Psoas muscle (tissue), 8 donors: ENCODE data around the gene CALCOCO2. TPM values are rescaled to one million over a fixed set of nuclear protein-coding genes. Genes with fewer than 3 reads are reported as not detected.

Experiments used
- ATAC-seq, 4 donors: fragments of 200-7000 bp; cut with Tn5 transposase; one replicate each; pipeline ENCODE4 v1.9.1; 2020; ENCODE audit warnings: moderate library complexity in 3 of 4, mild to moderate bottlenecking in 2 of 4
- DNase-seq, 2 donors: peaks; one replicate each; pipeline ENCODE4 v3.0.0-alpha.2; 2020
- H3K27ac ChIP-seq: fragments of 200-600 bp; one replicate; pipeline ENCODE4 v1.8.0; 2022
- H3K27me3 ChIP-seq, 3 donors: fragments of 200-600 bp in 1 of 3; one replicate each; pipeline versions ENCODE4 v1.6.1 to v1.8.0; 2013 to 2022; ENCODE audit warnings: low read length in 2 of 3, mild to moderate bottlenecking in 2 of 3, moderate library complexity in 1 of 3; ENCODE audit not compliant: insufficient read depth in 3 of 3
- H3K36me3 ChIP-seq, 2 donors: fragments of 200-600 bp in 1 of 2; one replicate each; pipeline versions ENCODE4 v1.6.1 to v1.8.0; 2013 to 2022; ENCODE audit warnings: low read depth in 1 of 2, mild to moderate bottlenecking in 1 of 2, moderate library complexity in 1 of 2; ENCODE audit not compliant: insufficient read depth in 1 of 2
- H3K4me1 ChIP-seq: fragments of 200-600 bp; one replicate; pipeline ENCODE4 v1.8.0; 2022
- H3K4me3 ChIP-seq: fragments of 200-600 bp; one replicate; pipeline ENCODE4 v1.8.0; 2022; ENCODE audit warnings: mild to moderate bottlenecking
- H3K9me3 ChIP-seq: fragments of 200-600 bp; one replicate; pipeline ENCODE4 v1.8.0; 2022
- WGBS, 3 donors: extraction: QIAGEN DNeasy Blood & Tissue Kit; methylation state at CpG; one replicate each; pipeline versions ENCODE4 v1.1.6 to v1.1.7; 2013; 5-methylcytosine and 5-hydroxymethylcytosine counted together
- intact Hi-C, 2 donors: fragments of 100-400 bp; cut with DNase I; formaldehyde crosslinking; loops; one replicate each; pipeline versions ENCODE4 v1.11.0 to v1.14.2; 2022
- polyA plus RNA-seq, 3 donors: library from polyadenylated mRNA; stranded (reverse); fragments of 200-250 nt; gene quantifications; one replicate each; pipeline ENCODE4 v1.2.3, GENCODE V29; 2013
- total RNA-seq, 4 donors: library from RNA; stranded (reverse); fragmentation: NEBNext Ultra II Directional in 2 of 4; extraction: Animal tissue kit (Norgen Biotek cat#: 25700) in 2 of 4; gene quantifications; one replicate each; pipeline versions ENCODE4 v1.2.1 to v1.2.4, GENCODE V29; 2021 to 2023
- TF ChIP-seq, protein P1 (sequence below): fragments of 200-600 bp; IDR thresholded peaks from one replicate; pipeline ENCODE4 v1.8.0; 2022; ENCODE audit warnings: antibody characterized with exemption
- donor health status: healthy with polysubstance abuse.
- donor health status: DM: no; HTN: no; CAD: no; lungs with moderate emphysema.
- donor health status: Bipolar disorder and iron deficiency.
- donor health status: healthy.
- donor health status: DM: yes; HTN: yes; CAD: no.
- donor health status: DM: no; HTN: no; CAD: no.
- donor health status: DM: no; HTN: no; CAD: no.
- donor health status: DM: yes; HTN: yes; CAD: no.

The CALCOCO2 gene
- total and polyA plus RNA-seq, 7 donors = 87.2 to 212 (median 172) TPM

DNA sequence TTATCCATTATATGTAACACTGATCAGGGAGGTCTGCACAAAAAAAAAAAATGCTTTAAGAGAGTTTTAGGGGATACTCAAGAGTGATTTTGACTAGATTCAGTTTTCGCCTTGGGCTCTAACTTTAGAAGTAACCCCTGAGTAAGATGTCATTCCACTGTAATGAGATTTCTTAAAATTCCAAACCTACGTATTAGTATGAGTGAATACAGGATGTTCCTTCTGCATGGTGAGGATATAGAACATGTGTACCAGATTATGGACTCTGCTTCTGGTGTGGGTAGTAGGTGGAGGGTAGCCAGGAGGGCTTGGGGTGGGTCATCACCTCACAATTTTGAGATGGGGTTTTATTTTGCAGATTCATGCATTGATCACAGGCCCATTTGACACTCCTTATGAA, 81.6 kb downstream of the CALCOCO2 start:
- Histone ChIP-seq H3K36me3 (peaks cover 14 to 68% of the 10 kb centered on the region in 2 donors), H3K4me3 (no peak overlapping the region), H3K4me1 (peaks cover 18% of the 10 kb centered on the region), H3K27ac (no peak overlapping the region), H3K9me3 (no peaks in the 10 kb centered on the region), H3K27me3 (no peaks in the 10 kb centered on the region)
- intact Hi-C loops = no loop called here
- TF ChIP-seq, protein P1, sequence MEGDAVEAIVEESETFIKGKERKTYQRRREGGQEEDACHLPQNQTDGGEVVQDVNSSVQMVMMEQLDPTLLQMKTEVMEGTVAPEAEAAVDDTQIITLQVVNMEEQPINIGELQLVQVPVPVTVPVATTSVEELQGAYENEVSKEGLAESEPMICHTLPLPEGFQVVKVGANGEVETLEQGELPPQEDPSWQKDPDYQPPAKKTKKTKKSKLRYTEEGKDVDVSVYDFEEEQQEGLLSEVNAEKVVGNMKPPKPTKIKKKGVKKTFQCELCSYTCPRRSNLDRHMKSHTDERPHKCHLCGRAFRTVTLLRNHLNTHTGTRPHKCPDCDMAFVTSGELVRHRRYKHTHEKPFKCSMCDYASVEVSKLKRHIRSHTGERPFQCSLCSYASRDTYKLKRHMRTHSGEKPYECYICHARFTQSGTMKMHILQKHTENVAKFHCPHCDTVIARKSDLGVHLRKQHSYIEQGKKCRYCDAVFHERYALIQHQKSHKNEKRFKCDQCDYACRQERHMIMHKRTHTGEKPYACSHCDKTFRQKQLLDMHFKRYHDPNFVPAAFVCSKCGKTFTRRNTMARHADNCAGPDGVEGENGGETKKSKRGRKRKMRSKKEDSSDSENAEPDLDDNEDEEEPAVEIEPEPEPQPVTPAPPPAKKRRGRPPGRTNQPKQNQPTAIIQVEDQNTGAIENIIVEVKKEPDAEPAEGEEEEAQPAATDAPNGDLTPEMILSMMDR = no peak
- WGBS, 3 donors = 94 to 97% (median 94%) methylated on average over 2 of the region's 2 CpGs
- ATAC-seq = no peak
- DNase-seq = no peak

Other genes with a start within 250 kb of the CALCOCO2 start
- gene HOXB3, start 240.8 kb upstream of the CALCOCO2 start, total RNA-seq = 1 to 10 TPM; 1.5 to 8.8 (median 1.9) TPM
- gene HOXB3, start 240.8 kb upstream of the CALCOCO2 start, polyA plus RNA-seq = 1 to 10 TPM in 2 of 3 donors, under 1 TPM in 1; 0.96 to 1.5 (median 1.4) TPM
- gene HOXB5, start 237.3 kb upstream of the CALCOCO2 start, total RNA-seq = under 1 TPM in 3 of 4 donors, not detected in 1; 0.17 to 0.71 (median 0.24) TPM
- gene HOXB5, start 237.3 kb upstream of the CALCOCO2 start, polyA plus RNA-seq = under 1 TPM; 0.03 to 0.30 (median 0.17) TPM
- gene HOXB6, start 226.0 kb upstream of the CALCOCO2 start, total RNA-seq = 1 to 10 TPM in 2 of 4 donors, under 1 TPM in 2; 0.66 to 3.3 (median 1.2) TPM
- 1 to 10 TPM in 2 of 3 donors, under 1 TPM in 1; 0.80 to 1.6 (median 1.2) TPM for gene HOXB6, start 226.0 kb upstream of the CALCOCO2 start, polyA plus RNA-seq
- 1 to 10 TPM in 3 of 4 donors, under 1 TPM in 1; 0.85 to 2.0 (median 1.2) TPM for gene HOXB7, start 220.0 kb upstream of the CALCOCO2 start, total RNA-seq
- 1 to 10 TPM; 1.6 to 3.0 (median 2.8) TPM for gene HOXB7, start 220.0 kb upstream of the CALCOCO2 start, polyA plus RNA-seq
- gene HOXB8, start 215.7 kb upstream of the CALCOCO2 start, total RNA-seq = not detected
- under 1 TPM; 0.05 to 0.10 (median 0.08) TPM for gene HOXB8, start 215.7 kb upstream of the CALCOCO2 start, polyA plus RNA-seq
- gene HOXB9, start 204.7 kb upstream of the CALCOCO2 start, total RNA-seq = not detected
- under 1 TPM; 0.01 to 0.10 (median 0.03) TPM for gene HOXB9, start 204.7 kb upstream of the CALCOCO2 start, polyA plus RNA-seq
- not detected for gene PRAC1, start 108.5 kb upstream of the CALCOCO2 start, total RNA-seq
- not detected for gene PRAC1, start 108.5 kb upstream of the CALCOCO2 start, polyA plus RNA-seq
- gene PRAC2, start 107.8 kb upstream of the CALCOCO2 start, total RNA-seq = not detected
- not detected for gene PRAC2, start 107.8 kb upstream of the CALCOCO2 start, polyA plus RNA-seq
- not detected for gene HOXB13, start 102.3 kb upstream of the CALCOCO2 start, total RNA-seq
- gene HOXB13, start 102.3 kb upstream of the CALCOCO2 start, polyA plus RNA-seq = not detected
- gene TTLL6, start 13.8 kb upstream of the CALCOCO2 start, total RNA-seq = not detected
- under 1 TPM in 2 of 3 donors, not detected in 1; 0.03 to 0.05 TPM for gene TTLL6, start 13.8 kb upstream of the CALCOCO2 start, polyA plus RNA-seq
- gene ATP5MC1, start 61.8 kb downstream of the CALCOCO2 start, total RNA-seq = 100 to 1,000 TPM; 179 to 321 (median 199) TPM
- gene ATP5MC1, start 61.8 kb downstream of the CALCOCO2 start, polyA plus RNA-seq = 1,000 to 10,000 TPM in 1 of 3 donors, 100 to 1,000 TPM in 2; 616 to 1,012 (median 815) TPM
- gene UBE2Z, start 77.4 kb downstream of the CALCOCO2 start, total RNA-seq = 10 to 100 TPM; 29.8 to 46.7 (median 34.8) TPM
- gene UBE2Z, start 77.4 kb downstream of the CALCOCO2 start, polyA plus RNA-seq = 10 to 100 TPM; 22.0 to 47.2 (median 36.5) TPM
- gene SNF8, start 113.8 kb downstream of the CALCOCO2 start, total RNA-seq = 10 to 100 TPM; 69.7 to 96.7 (median 75.0) TPM
- 100 to 1,000 TPM; 113 to 188 (median 149) TPM for gene SNF8, start 113.8 kb downstream of the CALCOCO2 start, polyA plus RNA-seq
- not detected for gene GIP, start 137.6 kb downstream of the CALCOCO2 start, total RNA-seq
- not detected for gene GIP, start 137.6 kb downstream of the CALCOCO2 start, polyA plus RNA-seq
- not detected for gene IGF2BP1, start 166.3 kb downstream of the CALCOCO2 start, total RNA-seq
- not detected for gene IGF2BP1, start 166.3 kb downstream of the CALCOCO2 start, polyA plus RNA-seq